ENCODE results near the gene TBCB. TPM values are rescaled to one million over a fixed set of nuclear protein-coding genes. Genes with fewer than 3 reads are reported as not detected.

The TBCB gene
- total and polyA plus RNA-seq, 2 of the 4 experiments (the other 2 are of a cell fraction) = 182 to 269 TPM

DNA sequence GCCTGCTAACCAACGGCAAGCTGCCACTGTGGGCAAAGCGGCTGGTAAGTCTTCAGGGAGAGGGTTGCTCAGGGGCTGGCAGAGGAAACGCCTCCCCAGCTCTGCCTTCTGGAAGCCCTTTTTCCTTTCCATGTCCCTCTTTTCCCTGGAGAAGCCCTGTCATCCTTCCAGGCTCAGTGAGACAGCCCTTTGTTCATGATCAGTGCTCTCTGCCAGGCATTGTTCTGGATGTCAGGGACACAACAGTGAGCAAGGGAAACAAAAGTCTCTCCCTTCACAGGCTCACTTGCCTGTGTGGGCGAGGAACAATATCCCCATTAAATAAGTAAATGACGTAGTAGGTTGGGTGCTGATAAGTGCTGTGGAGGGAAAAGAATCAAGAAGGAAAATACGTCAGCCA is 18.2 kb upstream of the TBCB start:
- in situ Hi-C loops (cut with MboI; ENCODE audit: low sequenced_read_pairs) = no loop called here

More for the DNA sequence above, 18.2 kb upstream of the TBCB start:
- Histone ChIP-seq H2BK20ac (ENCODE audit: low read depth, low read length) (no peak overlapping the region), H3K9me1 (ENCODE audit: insufficient read depth, low read length) (no peaks in the 10 kb centered on the region), H2AK9ac (replicated peaks; ENCODE audit: low read depth, low read length, poor library complexity) (no peak overlapping the region), H2AFZ (replicated peaks; ENCODE audit: low read length, poor library complexity) (no peak overlapping the region), H2AK5ac (ENCODE audit: low read depth, low read length) (no peak overlapping the region), H4K91ac (ENCODE audit: insufficient read depth, low read depth, low read length) (no peak overlapping the region), H3K4me1 (ENCODE audit: control insufficient read depth, insufficient read depth, low read length) (no peaks in the 10 kb centered on the region), H3K79me1 (ENCODE audit: low read depth in 1 of 2, low read length in 2 of 2) (no peaks in the 10 kb centered on the region), H3K14ac (replicated peaks; ENCODE audit: low read depth, low read length) (no peak overlapping the region), H3K23ac (ENCODE audit: low read depth, low read length) (no peak overlapping the region), H3K4me2 (ENCODE audit: low read depth, low read length) (no peak overlapping the region), H4K20me1 (ENCODE audit: insufficient read depth, low read length) (no peaks in the 10 kb centered on the region), H3K9me3 (ENCODE audit: control insufficient read depth, insufficient read depth, low read length) (no peaks in the 10 kb centered on the region), H2BK120ac (ENCODE audit: low read depth, low read length) (no peak overlapping the region), H3K27me3 (ENCODE audit: control insufficient read depth, insufficient read depth, low read length) (no peaks in the 10 kb centered on the region), H3K4ac (ENCODE audit: low read depth, low read length) (no peak overlapping the region), H3K9ac (ENCODE audit: low read depth, low read length) (no peak overlapping the region), H4K5ac (ENCODE audit: low read depth, low read length) (no peak overlapping the region), H2BK15ac (ENCODE audit: low read depth, low read length) (no peak overlapping the region), H3K4me3 (ENCODE audit: insufficient read depth, low read depth, low read length) (no peak overlapping the region), H3K27ac (ENCODE audit: insufficient read depth, low read length) (no peak overlapping the region), H3K56ac (ENCODE audit: extremely low read depth, insufficient read depth, low read length) (no peak overlapping the region), H3K36me3 (ENCODE audit: control insufficient read depth, insufficient read depth, low read length) (peaks cover 10% of the 10 kb centered on the region), H4K8ac (ENCODE audit: low read depth in 2 of 2, low read length in 2 of 2) (no peak overlapping the region), H3K18ac (ENCODE audit: low read depth, low read length) (no peak overlapping the region), H2BK5ac (ENCODE audit: low read depth, low read length, poor library complexity, severe bottlenecking) (no peak overlapping the region)
- TF ChIP-seq RFX5 (IDR thresholded peaks at IDR 0.05; ENCODE audit: low read depth, low read length) (no peak), MAFK (IDR thresholded peaks at IDR 0.05; ENCODE audit: low read depth, low read length) (no peak), MAZ (IDR thresholded peaks at IDR 0.05; ENCODE audit: borderline replicate concordance, low read depth, low read length) (no peak), RCOR1 (IDR thresholded peaks at IDR 0.05; ENCODE audit: insufficient replicate concordance, low read length) (no peak)
- DNase-seq (no peak), ATAC-seq (ENCODE audit: low read depth) (no peak)
- ChIA-PET POLR2A (ENCODE audit: unreplicated experiment) (no interaction called here), CTCF (no interaction called here)
- WGBS, 2 experiments (ENCODE audit: extremely low coverage in 2 of 2, insufficient read length in 1 of 2) = 86% methylated on average over 2 of the region's 6 CpGs; no CpG with 5 or more reads in 1 of the 2 experiments
- dilution Hi-C loops (cut with HindIII; ENCODE audit: low sequenced_read_pairs, unreplicated experiment) (no loop called here), intact Hi-C loops (cut with micrococcal nuclease) (no loop called here)
- BruUV-seq (replicated peaks) = no TSS peak
